HEK293 (cell line): Measurements from ENCODE around the gene RAB28.

ENCODE experiments used
- CTCF ChIA-PET: fragments of 350-600 bp; formaldehyde crosslinking; extraction: SDS; loops from one replicate; lab custom pipeline; 2021; ENCODE audit warnings: antibody characterized with exemption; lab: Yijun Ruan, JAX
- POLR2A ChIA-PET: fragments of 300-600 bp; formaldehyde crosslinking; extraction: SDS; loops from one replicate; lab custom pipeline; 2020; ENCODE audit warnings: antibody characterized with exemption, inconsistent platforms; lab: Yijun Ruan, JAX
- H3K27ac ChIP-seq: fragments of 200-500 bp; sonication (Bioruptor generic); 2 replicates; pipeline ENCODE4 v1.5.1; 2014; ENCODE audit warnings: low read depth, low read length, control low read depth, inconsistent platforms; ENCODE audit errors: extremely low read depth
- H3K36me3 ChIP-seq, 2 experiments: fragments of 200-500 bp in 1 of 2; sonication (Bioruptor generic) in 1 of 2; 1 replicate in 1 of 2; 2 replicates in 1 of 2; pipeline ENCODE4 v1.5.1; 2014 to 2017; ENCODE audit warnings: inconsistent platforms in 2 of 2, low read length in 2 of 2; ENCODE audit not compliant: control insufficient read depth in 2 of 2, insufficient read depth in 1 of 2
- H3K4me1 ChIP-seq: fragments of 200-500 bp; sonication (Bioruptor generic); 2 replicates; pipeline ENCODE4 v1.5.1; 2014; ENCODE audit warnings: mild to moderate bottlenecking, low read length, inconsistent platforms; ENCODE audit not compliant: control insufficient read depth, insufficient read depth
- H3K4me3 ChIP-seq: 2 replicates; pipeline ENCODE4 v1.5.1; 2011; ENCODE audit warnings: low read depth, mild to moderate bottlenecking, control low read depth, low read length, moderate library complexity
- H3K9me3 ChIP-seq: fragments of 200-500 bp; sonication (Bioruptor generic); 2 replicates; pipeline ENCODE4 v1.5.1; 2014; ENCODE audit warnings: low read depth, low read length, inconsistent platforms; ENCODE audit not compliant: control insufficient read depth, insufficient read depth
- PRDM1 ChIP-seq: fragments of 450-650 bp; formaldehyde crosslinking; IDR thresholded peaks from 2 replicates; pipeline ENCODE4; 2016; ENCODE audit warnings: missing biosample characterization, missing genetic modification characterization
- RBAK ChIP-seq: fragments of 450-650 bp; formaldehyde crosslinking; IDR thresholded peaks from 2 replicates; pipeline ENCODE4 v1.5.1; 2016; ENCODE audit warnings: missing biosample characterization, missing genetic modification characterization
- SP3 ChIP-seq: fragments of 450-650 bp; formaldehyde crosslinking; IDR thresholded peaks from 2 replicates; pipeline ENCODE4 v1.5.1; 2016; ENCODE audit warnings: missing biosample characterization, missing genetic modification characterization
- SP7 ChIP-seq: fragments of 450-650 bp; formaldehyde crosslinking; IDR thresholded peaks from 2 replicates; pipeline ENCODE4 v1.5.1; 2016; ENCODE audit warnings: missing biosample characterization, missing genetic modification characterization
- WT1 ChIP-seq: fragments of 450-650 bp; formaldehyde crosslinking; IDR thresholded peaks from 2 replicates; pipeline ENCODE4 v1.5.1; 2016; ENCODE audit warnings: missing biosample characterization, missing genetic modification characterization
- ZBTB20 ChIP-seq: fragments of 450-650 bp; formaldehyde crosslinking; IDR thresholded peaks from 2 replicates; pipeline ENCODE4 v1.5.1; 2016; ENCODE audit warnings: missing biosample characterization, missing genetic modification characterization
- ZBTB21 ChIP-seq: fragments of 450-650 bp; formaldehyde crosslinking; IDR thresholded peaks from 2 replicates; pipeline ENCODE4 v1.5.1; 2017; ENCODE audit warnings: missing biosample characterization, missing genetic modification characterization
- ZEB2 ChIP-seq: fragments of 450-650 bp; formaldehyde crosslinking; IDR thresholded peaks from 2 replicates; pipeline ENCODE4 v1.5.1; 2016; ENCODE audit warnings: missing biosample characterization, missing genetic modification characterization
- ZFP3 ChIP-seq: fragments of 450-650 bp; formaldehyde crosslinking; IDR thresholded peaks from 2 replicates; pipeline ENCODE4 v1.5.1; 2016; ENCODE audit warnings: low read depth, missing biosample characterization, missing genetic modification characterization
- ZNF10 ChIP-seq: fragments of 450-650 bp; formaldehyde crosslinking; IDR thresholded peaks from 2 replicates; pipeline ENCODE4 v1.5.1; 2017; ENCODE audit warnings: missing biosample characterization, missing genetic modification characterization
- ZNF132 ChIP-seq: fragments of 450-650 bp; formaldehyde crosslinking; IDR thresholded peaks from 2 replicates; pipeline ENCODE4 v1.5.1; 2017; ENCODE audit warnings: missing biosample characterization, missing genetic modification characterization, borderline replicate concordance
- ZNF146 ChIP-seq: fragments of 450-650 bp; formaldehyde crosslinking; IDR thresholded peaks from 2 replicates; pipeline ENCODE4 v1.5.1; 2016; ENCODE audit warnings: missing biosample characterization, missing genetic modification characterization
- ZNF155 ChIP-seq: fragments of 450-650 bp; formaldehyde crosslinking; IDR thresholded peaks from 2 replicates; pipeline ENCODE4 v1.5.1; 2016; ENCODE audit warnings: missing biosample characterization, missing genetic modification characterization
- ZNF19 ChIP-seq: fragments of 450-650 bp; formaldehyde crosslinking; IDR thresholded peaks from 2 replicates; pipeline ENCODE4; 2016; ENCODE audit warnings: missing biosample characterization, missing genetic modification characterization, low read depth
- ZNF2 ChIP-seq: fragments of 450-650 bp; formaldehyde crosslinking; IDR thresholded peaks from 2 replicates; pipeline ENCODE4 v1.5.1; 2016; ENCODE audit warnings: missing biosample characterization, missing genetic modification characterization
- ZNF221 ChIP-seq: fragments of 450-650 bp; formaldehyde crosslinking; IDR thresholded peaks from 2 replicates; pipeline ENCODE4 v1.5.1; 2017; ENCODE audit warnings: missing biosample characterization, missing genetic modification characterization, borderline replicate concordance
- ZNF274 ChIP-seq, 2 experiments: fragments of 200-500 bp in 1 of 2; fragments of 450-650 bp in 1 of 2; sonication (Bioruptor generic) in 1 of 2; formaldehyde crosslinking in 1 of 2; IDR thresholded peaks; 2 replicates each; pipeline versions ENCODE4 v1.5.1 to v1.6.1; 2014 to 2016; ENCODE audit warnings: borderline replicate concordance in 1 of 2, inconsistent platforms in 1 of 2, low read length in 1 of 2, missing biosample characterization in 1 of 2, missing genetic modification characterization in 1 of 2
- ZNF513 ChIP-seq: fragments of 450-650 bp; IDR thresholded peaks from 2 replicates; pipeline ENCODE4 v1.5.1; 2018; ENCODE audit warnings: missing biosample characterization, missing genetic modification characterization
- ZNF549 ChIP-seq: fragments of 450-650 bp; IDR thresholded peaks from 2 replicates; pipeline ENCODE4 v1.5.1; 2018; ENCODE audit warnings: missing biosample characterization, missing genetic modification characterization, mild to moderate bottlenecking, inconsistent platforms, moderate library complexity
- ZNF560 ChIP-seq: fragments of 450-650 bp; formaldehyde crosslinking; IDR thresholded peaks from 2 replicates; pipeline ENCODE4 v1.5.1; 2017; ENCODE audit warnings: missing biosample characterization, missing genetic modification characterization, borderline replicate concordance
- ZNF596 ChIP-seq: fragments of 450-650 bp; IDR thresholded peaks from 2 replicates; pipeline ENCODE4 v1.5.0; 2018; ENCODE audit warnings: missing biosample characterization, mild to moderate bottlenecking, missing genetic modification characterization, moderate library complexity
- ZNF776 ChIP-seq: fragments of 450-650 bp; formaldehyde crosslinking; IDR thresholded peaks from 2 replicates; pipeline ENCODE4 v1.5.0; 2017; ENCODE audit warnings: missing biosample characterization, missing genetic modification characterization, borderline replicate concordance
- ZXDB ChIP-seq: fragments of 450-650 bp; formaldehyde crosslinking; IDR thresholded peaks from 2 replicates; pipeline ENCODE4 v1.5.1; 2016; ENCODE audit warnings: missing biosample characterization, missing genetic modification characterization
- TF ChIP-seq, protein P1 (sequence below): fragments of 450-650 bp; formaldehyde crosslinking; IDR thresholded peaks from 2 replicates; pipeline ENCODE4 v1.5.1; 2016; ENCODE audit warnings: missing biosample characterization, missing genetic modification characterization
- TF ChIP-seq, protein P2 (sequence below): fragments of 450-650 bp; formaldehyde crosslinking; conservative IDR thresholded peaks from 2 replicates; pipeline ENCODE4 v1.5.1; 2016; ENCODE audit warnings: low read depth, missing biosample characterization, missing genetic modification characterization
- TF ChIP-seq, protein P3 (sequence below): fragments of 450-650 bp; formaldehyde crosslinking; IDR thresholded peaks from 2 replicates; pipeline ENCODE4 v1.5.1; 2016; ENCODE audit warnings: missing biosample characterization, missing genetic modification characterization

Gene RAB28

GRCh38 chr4:13348216-13348615 is 135.9 kb downstream of the RAB28 start:
- no peaks in the 10 kb centered on the region for H3K4me1 ChIP-seq
- POLR2A ChIA-PET = no interaction called here
- H3K36me3 ChIP-seq = no peaks in the 10 kb centered on the region
- TF ChIP-seq ZNF132 (tag by site-specific recombination) (no peak), ZNF19 (no peak), ZNF513 (tag by site-specific recombination) (no peak), ZNF549 (tag by site-specific recombination) (no peak), ZNF776 (tag by site-specific recombination) (no peak), WT1 (tag by site-specific recombination) (no peak), ZNF146 (no peak), SP3 (tag by site-specific recombination) (no peak), RBAK (no peak), ZBTB20 (no peak), ZNF10 (tag by site-specific recombination) (no peak), ZFP3 (tag by site-specific recombination) (no peak), ZNF2 (tag by site-specific recombination) (no peak), ZNF560 (tag by site-specific recombination) (no peak), SP7 (tag by site-specific recombination) (no peak), ZNF221 (tag by site-specific recombination) (no peak), PRDM1 (tag by site-specific recombination) (no peak), ZEB2 (tag by site-specific recombination) (no peak)
- TF ChIP-seq, protein P1, sequence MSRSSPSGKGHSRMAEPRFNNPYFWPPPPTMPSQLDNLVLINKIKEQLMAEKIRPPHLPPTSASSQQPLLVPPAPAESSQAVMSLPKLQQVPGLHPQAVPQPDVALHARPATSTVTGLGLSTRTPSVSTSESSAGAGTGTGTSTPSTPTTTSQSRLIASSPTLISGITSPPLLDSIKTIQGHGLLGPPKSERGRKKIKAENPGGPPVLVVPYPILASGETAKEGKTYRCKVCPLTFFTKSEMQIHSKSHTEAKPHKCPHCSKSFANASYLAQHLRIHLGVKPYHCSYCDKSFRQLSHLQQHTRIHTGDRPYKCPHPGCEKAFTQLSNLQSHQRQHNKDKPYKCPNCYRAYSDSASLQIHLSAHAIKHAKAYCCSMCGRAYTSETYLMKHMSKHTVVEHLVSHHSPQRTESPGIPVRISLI (tag by site-specific recombination) = no peak
- CTCF ChIA-PET = no interaction called here
- no peak overlapping the region for H3K27ac ChIP-seq
- H3K4me3 ChIP-seq = no peak overlapping the region
- H3K9me3 ChIP-seq = no peaks in the 10 kb centered on the region

DNA sequence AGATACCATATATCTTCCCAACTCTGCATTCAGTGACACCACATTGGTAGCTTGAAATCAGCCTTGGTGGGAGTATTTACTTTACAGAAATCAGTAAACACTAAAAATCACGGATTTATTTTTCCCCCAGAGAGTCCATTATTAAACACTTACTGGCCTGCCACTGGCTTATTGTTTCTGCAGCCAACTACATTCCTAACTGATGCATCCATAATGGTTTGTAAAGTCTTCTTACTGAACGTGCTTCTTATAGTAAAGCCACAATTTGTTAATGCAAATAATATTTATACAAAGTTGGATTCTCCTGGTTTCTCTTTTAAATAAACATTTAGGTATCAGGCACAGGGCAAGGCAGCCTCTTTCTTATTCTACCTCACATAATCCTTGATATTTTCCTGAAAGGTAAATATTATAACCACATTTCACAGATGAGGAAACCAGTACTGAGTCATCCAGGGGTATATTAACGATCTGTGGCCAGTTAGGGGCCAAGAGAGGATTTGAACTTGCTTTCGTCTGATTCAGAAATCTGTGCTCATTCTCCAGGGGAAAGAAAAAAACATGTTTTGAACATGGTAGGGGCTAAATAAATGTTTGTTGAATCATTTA is 136.5 kb downstream of the RAB28 start:
- H3K9me3 ChIP-seq = no peaks in the 10 kb centered on the region
- ChIA-PET CTCF (no interaction called here), POLR2A (no interaction called here)
- H3K27ac ChIP-seq = no peak overlapping the region
- no peaks in the 10 kb centered on the region for H3K4me1 ChIP-seq
- no peak overlapping the region for H3K4me3 ChIP-seq
- H3K36me3 ChIP-seq = no peaks in the 10 kb centered on the region
- TF ChIP-seq, protein P2, sequence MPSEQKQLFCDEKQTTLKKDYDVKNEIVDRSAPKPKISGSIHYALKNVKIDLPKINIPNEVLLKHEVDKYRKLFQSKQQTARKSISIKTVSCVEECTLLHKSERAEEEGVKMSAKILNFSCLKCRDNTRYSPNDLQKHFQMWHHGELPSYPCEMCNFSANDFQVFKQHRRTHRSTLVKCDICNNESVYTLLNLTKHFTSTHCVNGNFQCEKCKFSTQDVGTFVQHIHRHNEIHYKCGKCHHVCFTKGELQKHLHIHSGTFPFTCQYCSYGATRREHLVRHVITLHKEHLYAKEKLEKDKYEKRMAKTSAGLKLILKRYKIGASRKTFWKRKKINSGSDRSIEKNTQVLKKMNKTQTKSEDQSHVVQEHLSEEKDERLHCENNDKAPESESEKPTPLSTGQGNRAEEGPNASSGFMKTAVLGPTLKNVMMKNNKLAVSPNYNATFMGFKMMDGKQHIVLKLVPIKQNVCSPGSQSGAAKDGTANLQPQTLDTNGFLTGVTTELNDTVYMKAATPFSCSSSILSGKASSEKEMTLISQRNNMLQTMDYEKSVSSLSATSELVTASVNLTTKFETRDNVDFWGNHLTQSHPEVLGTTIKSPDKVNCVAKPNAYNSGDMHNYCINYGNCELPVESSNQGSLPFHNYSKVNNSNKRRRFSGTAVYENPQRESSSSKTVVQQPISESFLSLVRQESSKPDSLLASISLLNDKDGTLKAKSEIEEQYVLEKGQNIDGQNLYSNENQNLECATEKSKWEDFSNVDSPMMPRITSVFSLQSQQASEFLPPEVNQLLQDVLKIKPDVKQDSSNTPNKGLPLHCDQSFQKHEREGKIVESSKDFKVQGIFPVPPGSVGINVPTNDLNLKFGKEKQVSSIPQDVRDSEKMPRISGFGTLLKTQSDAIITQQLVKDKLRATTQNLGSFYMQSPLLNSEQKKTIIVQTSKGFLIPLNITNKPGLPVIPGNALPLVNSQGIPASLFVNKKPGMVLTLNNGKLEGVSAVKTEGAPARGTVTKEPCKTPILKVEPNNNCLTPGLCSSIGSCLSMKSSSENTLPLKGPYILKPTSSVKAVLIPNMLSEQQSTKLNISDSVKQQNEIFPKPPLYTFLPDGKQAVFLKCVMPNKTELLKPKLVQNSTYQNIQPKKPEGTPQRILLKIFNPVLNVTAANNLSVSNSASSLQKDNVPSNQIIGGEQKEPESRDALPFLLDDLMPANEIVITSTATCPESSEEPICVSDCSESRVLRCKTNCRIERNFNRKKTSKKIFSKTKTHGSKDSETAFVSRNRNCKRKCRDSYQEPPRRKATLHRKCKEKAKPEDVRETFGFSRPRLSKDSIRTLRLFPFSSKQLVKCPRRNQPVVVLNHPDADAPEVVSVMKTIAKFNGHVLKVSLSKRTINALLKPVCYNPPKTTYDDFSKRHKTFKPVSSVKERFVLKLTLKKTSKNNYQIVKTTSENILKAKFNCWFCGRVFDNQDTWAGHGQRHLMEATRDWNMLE (tag by site-specific recombination) = no peak
- TF ChIP-seq, protein P3, sequence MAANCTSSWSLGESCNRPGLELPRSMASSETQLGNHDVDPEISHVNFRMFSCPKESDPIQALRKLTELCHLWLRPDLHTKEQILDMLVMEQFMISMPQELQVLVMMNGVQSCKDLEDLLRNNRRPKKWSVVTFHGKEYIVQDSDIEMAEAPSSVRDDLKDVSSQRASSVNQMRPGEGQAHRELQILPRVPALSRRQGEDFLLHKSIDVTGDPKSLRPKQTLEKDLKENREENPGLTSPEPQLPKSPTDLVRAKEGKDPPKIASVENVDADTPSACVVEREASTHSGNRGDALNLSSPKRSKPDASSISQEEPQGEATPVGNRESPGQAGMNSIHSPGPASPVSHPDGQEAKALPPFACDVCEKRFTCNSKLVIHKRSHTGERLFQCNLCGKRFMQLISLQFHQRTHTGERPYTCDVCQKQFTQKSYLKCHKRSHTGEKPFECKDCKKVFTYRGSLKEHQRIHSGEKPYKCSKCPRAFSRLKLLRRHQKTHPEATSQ = no peak
- TF ChIP-seq ZNF274 (IDR thresholded peaks at IDR 0.05; ENCODE audit: low read length) (no peak), ZNF274 (tag by site-specific recombination; IDR thresholded peaks at IDR 0.05; ENCODE audit: borderline replicate concordance) (no peak), ZBTB21 (tag by site-specific recombination) (no peak), ZNF596 (tag by site-specific recombination) (no peak), ZNF155 (tag by site-specific recombination) (no peak), ZXDB (tag by site-specific recombination) (no peak)
